HG02610 (cell line): ENCODE data around the gene METTL4.
A peak's percentile ranks its signal among the peaks of the same experiment; 100 is the strongest.

Experiments used
- ATAC-seq: cut with Tn5 transposase; IDR thresholded peaks from one replicate; pipeline ENCODE4 v1.9.1; 2021; ENCODE audit warnings: mild to moderate bottlenecking, moderate library complexity; ENCODE audit not compliant: unreplicated experiment

METTL4 gene

DNA sequence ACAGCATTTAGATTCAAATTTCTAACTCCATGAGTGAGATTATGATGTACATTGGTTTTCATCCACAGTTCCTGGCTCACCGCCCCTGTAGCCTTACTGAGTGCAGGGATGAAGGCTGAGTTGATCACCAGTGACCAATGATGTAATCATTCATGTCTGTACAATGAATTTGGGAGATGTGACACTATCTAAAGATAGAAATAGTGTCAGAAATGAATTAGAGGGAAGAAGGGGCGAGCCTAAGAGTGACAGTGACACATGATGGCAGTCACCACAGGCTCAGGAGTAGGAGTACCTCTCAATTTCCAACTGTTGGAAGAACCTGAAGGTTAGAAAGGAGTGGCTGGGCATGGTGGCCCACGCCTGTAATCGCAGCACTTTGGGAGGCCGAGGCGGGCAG, 3.2 kb downstream of the METTL4 start:
- no peak for ATAC-seq

DNA sequence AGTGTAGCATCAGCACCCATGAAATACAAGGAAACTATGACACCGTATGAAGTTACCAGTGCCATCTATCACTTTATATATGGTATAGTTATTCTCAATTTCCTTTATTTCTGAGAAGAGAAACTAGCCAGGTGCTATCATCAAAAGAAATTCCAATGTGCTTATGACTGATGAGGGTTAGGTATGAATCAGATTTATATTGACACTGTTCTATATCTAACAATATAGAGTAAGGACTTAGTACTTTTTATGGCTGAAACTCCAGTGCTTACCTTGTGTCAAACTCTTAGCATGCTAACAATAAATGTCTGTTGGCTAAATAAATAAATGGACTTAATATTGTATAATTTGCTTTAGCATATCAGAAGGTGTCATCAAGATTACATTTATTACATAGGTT, 6.9 kb downstream of the METTL4 start:
- ATAC-seq = no peak

GRCh38 chr18:2559249-2559648, 12.1 kb downstream of the METTL4 start:
- no peak for ATAC-seq

GRCh38 chr18:2557536-2557935, 13.8 kb downstream of the METTL4 start:
- ATAC-seq = no peak

DNA sequence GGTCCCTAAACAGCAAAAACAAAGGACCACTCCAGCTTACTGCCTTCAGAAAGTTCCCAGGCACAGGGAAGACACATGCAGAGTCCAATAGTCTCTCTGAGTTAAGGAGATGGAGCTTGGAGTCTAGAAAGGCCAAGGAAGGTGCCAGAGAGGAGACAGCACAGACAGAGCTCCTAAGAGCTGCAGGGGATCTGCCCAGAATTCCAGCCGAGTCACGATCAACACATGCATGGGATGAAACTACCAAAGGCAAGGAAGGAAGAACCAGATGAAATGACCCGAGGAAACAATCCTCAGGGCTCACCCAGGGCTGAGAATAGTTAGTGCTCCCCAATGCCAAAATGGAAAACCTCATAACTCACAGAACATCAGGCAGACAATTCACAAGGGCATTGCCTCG, 15.4 kb downstream of the METTL4 start:
- ATAC-seq = no peak

DNA sequence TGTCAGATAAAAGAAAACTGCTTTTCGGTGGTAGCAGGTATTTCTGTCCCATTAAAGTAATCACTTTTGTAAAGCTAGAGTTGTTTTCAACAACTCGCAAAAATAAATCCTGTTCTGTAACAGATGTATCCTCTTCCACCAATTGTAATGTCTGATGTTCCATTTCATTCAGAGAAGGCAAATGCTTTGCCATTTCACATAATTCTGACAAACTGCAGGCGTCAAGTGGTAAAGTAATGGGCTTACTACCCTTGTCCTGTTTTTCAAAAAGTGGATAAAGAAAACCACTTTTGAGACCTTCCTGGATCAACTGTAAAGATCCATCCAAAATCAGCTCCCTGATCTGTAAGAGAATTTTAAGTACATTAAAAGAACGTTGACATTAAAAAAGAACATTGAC, 16.6 kb downstream of the METTL4 start:
- no peak for ATAC-seq

GRCh38 chr18:2551425-2551824, 19.9 kb downstream of the METTL4 start:
- ATAC-seq = no peak

DNA sequence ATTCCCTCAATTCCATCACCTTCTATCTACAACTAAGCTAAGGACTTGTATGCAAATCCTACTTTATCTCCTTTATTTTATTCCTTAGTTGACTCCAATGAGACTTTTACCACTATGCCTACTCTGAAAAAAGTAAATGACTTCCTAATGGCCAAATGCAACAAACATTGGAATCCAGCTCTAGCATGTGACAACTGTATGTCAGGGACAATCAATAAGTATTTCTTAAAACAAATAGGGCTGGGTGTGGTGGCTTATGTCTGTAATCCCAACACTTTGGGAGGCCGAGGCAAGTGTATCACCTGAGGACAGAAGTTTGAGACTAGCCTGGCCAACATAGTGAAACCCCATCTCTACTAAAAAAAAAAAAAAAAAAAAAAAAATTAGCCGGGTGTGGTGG, 21.8 kb downstream of the METTL4 start:
- ATAC-seq = no peak

GRCh38 chr18:2547477-2548087, 23.7 kb downstream of the METTL4 start:
- peak; percentile 55 for ATAC-seq

DNA sequence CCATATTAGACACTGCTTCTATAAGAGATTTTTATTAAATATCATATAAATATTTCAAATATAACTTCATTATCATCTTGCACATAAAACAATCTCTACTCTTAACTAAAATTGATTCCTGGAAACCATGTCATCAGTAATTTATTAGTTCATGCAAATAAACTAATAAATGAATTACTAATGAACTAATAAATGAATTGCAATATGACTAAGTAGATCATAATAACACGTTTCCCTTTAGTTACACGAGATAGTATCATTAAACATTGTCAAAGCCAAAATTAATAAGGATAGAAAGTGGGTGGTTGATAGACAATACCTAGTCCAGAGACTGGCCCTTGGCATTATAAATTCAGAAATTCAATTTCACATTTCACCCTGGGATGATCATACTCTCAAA, 26.1 kb downstream of the METTL4 start:
- ATAC-seq = no peak

DNA sequence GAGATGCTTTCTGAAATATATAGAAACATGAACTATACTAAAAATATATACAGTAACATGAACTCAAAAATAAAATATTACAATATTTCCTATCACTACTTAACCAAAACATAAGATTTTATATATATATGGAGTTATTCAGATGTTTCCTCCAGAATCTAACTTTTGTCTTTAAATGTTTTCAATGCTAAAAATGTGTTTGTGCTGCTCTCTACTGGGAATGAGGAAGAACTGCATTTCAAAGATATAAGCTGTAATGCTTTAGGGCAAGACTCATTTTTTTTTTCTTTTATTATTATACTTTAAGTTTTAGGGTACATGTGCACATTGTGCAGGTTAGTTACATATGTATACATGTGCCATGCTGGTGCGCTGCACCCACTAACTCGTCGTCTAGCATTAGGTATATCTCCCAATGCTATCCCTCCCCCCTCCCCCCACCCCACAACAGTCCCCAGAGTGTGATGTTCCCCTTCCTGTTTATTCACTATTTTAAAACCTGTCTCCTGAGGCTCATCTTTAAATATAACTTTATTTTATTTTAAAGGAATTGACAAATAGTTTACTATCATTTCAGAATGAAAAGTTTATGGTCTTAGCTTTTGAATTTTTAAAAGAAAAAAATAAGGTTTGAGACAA, 29.3 kb downstream of the METTL4 start:
- ATAC-seq = peak; percentile 63

- ATAC-seq = no peak
Measured at GRCh38 chr18:2540575-2540974, 30.7 kb downstream of the METTL4 start.

DNA sequence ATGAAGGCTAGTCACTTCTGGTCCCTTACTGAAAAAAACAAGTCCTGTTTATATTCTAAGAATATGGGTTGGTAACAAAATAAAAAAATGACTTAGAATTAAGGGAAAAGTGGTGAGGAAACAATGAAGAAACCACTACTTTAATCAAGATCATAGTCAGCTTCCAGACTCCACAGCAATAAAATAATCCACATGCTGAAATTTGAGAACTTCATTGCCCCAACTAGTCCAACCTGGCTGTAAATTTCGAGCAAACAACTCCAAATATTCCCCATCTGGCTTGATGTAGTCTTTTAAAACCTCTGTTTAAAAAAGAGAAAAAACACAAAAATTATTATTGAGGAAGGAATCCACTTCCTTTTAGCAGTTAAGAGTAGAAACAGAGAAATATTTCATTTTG, 32.5 kb downstream of the METTL4 start:
- no peak for ATAC-seq

DNA sequence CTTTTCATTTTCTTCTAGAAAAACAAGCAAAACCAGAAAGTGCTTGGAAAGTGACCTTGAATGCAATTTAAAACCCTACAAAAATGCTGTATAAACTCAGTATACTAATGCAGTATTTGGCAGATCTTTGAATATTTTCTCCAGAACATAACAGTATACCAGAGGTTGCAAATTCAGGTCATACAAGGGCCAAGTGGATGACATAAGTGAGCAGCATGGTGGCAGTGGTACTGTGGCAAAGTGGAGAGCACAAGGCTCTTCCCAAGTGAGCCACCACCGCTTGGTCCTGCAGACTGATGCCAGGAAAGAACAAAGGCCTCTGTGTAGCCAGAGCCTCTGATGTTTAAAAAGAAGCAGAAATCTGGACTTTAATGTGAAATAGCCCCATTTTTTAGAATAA, 33.1 kb downstream of the METTL4 start:
- ATAC-seq = no peak

DNA sequence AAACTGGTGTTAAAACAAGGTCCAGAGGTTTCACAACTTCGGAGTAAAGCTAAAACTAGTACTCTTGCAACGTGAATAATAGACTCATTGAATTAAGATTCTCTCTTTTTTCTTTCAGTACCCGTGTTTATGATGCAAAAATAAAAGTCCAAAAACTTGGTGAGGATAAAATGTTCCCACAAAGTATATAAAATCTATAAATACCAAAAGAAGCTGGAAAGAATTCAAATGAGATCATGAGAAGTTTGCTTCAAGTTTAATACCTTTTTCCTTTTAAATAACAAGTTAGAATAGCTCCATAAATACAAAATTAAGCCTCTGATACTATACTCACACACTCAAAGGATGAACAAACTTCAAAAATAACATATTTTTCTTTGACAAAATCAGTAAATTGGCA, 34.0 kb downstream of the METTL4 start:
- no peak for ATAC-seq

GRCh38 chr18:2536493-2536892, 34.8 kb downstream of the METTL4 start:
- ATAC-seq = no peak

GRCh38 chr18:2536063-2536462, 35.2 kb downstream of the METTL4 start:
- ATAC-seq = no peak

GRCh38 chr18:2535419-2535910, 35.8 kb downstream of the METTL4 start:
- ATAC-seq = no peak

- peak; percentile 52 for ATAC-seq
Measured at GRCh38 chr18:2534906-2535305, 36.4 kb downstream of the METTL4 start.

- ATAC-seq = no peak
Measured at GRCh38 chr18:2532797-2533196, 38.5 kb downstream of the METTL4 start.

DNA sequence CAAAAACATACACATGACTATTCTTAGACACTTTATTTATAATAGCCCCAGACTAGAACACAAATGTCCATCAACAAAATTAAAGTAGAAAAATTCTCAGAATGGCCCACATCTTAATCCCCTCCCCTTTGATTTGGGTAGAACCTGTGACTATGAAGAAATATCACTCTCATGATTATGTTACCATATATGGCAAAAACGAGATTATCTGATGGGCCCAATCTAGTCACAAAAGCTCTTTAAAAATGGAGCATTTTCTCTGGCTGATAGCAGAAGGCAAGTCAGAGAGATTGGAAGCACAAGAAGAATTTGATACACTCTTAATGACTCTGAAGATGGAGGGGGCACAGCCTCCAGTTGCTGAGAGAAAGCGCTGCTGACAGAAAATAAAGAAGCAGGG, 39.6 kb downstream of the METTL4 start:
- no peak for ATAC-seq

GRCh38 chr18:2529154-2529553, 42.2 kb downstream of the METTL4 start:
- ATAC-seq = no peak

DNA sequence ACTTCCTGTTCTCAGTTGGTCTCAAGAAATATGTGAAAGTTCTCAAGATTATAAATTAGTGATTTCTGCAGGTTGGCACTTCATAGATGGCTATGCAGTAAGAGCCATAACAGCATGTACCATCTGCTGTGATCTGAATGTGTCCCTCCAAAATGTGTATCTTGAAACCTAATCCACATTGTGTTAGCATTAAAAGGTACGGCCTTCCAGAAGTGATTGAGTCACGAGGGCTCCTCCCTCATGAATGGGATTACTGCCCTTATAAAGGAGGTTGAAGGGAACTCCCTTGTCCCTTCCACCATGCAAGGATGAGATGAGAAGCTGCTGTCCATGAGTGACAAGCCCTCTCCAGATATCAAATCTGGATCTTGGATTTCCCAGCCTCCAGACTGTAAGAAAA, 45.0 kb downstream of the METTL4 start:
- ATAC-seq = no peak
